ENCODE results near the gene FAM184B.

The FAM184B gene

DNA sequence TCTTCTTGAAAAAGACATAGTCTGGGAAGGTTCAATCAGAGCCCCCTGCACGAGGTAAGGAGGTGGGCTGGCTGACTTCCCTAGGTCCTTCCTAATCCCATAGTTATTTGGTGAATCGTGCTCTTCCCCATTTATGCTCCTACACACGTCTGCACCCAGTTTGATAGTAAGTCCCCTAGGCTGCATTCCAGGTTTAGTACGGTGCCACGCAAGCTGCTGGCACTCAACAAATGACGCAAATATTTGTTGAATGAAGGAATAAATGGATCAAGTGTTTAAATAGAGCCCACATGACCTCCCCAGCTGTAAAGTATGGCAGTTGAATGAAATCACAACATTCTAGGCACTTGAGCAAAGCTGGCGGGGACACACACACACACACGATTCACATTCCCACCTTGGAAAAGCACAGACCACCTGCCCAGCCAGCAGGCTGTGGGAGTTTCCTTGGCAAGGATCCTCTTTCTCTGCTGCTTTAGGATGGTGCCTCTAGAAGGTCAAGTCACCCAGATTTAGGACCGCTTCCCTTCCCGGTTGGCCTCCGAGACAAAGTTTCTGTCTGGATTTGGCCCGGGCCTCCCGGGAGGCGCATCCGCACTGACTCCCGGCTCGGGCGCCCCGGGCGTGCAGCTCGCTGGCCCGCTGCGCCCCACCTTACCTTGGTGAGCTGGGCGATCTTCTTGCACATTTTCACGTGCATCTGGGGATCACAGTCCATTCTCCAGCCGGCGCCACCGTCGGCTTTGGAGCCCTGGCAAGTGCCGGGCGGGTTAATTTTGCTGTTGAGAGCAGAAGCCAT, 721 bp downstream of the FAM184B start:
- no peaks in the 10 kb centered on the region for H3K4me1 ChIP-seq (ENCODE audit: insufficient read depth, low read length, poor library complexity, severe bottlenecking)
- TF ChIP-seq, protein P1, sequence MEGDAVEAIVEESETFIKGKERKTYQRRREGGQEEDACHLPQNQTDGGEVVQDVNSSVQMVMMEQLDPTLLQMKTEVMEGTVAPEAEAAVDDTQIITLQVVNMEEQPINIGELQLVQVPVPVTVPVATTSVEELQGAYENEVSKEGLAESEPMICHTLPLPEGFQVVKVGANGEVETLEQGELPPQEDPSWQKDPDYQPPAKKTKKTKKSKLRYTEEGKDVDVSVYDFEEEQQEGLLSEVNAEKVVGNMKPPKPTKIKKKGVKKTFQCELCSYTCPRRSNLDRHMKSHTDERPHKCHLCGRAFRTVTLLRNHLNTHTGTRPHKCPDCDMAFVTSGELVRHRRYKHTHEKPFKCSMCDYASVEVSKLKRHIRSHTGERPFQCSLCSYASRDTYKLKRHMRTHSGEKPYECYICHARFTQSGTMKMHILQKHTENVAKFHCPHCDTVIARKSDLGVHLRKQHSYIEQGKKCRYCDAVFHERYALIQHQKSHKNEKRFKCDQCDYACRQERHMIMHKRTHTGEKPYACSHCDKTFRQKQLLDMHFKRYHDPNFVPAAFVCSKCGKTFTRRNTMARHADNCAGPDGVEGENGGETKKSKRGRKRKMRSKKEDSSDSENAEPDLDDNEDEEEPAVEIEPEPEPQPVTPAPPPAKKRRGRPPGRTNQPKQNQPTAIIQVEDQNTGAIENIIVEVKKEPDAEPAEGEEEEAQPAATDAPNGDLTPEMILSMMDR (conservative IDR thresholded peaks at IDR 0.05; ENCODE audit: low read length) = no peak
- TF ChIP-seq EZH2phosphoT487 (IDR thresholded peaks at IDR 0.05; ENCODE audit: borderline replicate concordance) = no peak
- no peak overlapping the region for H3K9ac ChIP-seq (ENCODE audit: low read depth, low read length, poor library complexity, severe bottlenecking)
- no peaks in the 10 kb centered on the region for H3K9me3 ChIP-seq (ENCODE audit: insufficient read depth, low read depth, low read length)
- H4K20me1 ChIP-seq (ENCODE audit: insufficient read depth, low read length, poor library complexity, severe bottlenecking) = no peaks in the 10 kb centered on the region
- no peaks in the 10 kb centered on the region for H3K36me3 ChIP-seq (ENCODE audit: insufficient read depth, low read length)
- no peaks in the 10 kb centered on the region for H3K9me2 ChIP-seq (replicated peaks; ENCODE audit: low read depth, low read length)
- no peak overlapping the region for H3K4me2 ChIP-seq (ENCODE audit: low read depth, low read length, poor library complexity, severe bottlenecking)
- H2AFZ ChIP-seq (ENCODE audit: low read length) = no peak overlapping the region
- no peak overlapping the region for H3K4me3 ChIP-seq (ENCODE audit: low read length, poor library complexity, severe bottlenecking)
- no peaks in the 10 kb centered on the region for H3K79me2 ChIP-seq (ENCODE audit: insufficient read depth, low read length)
- H3F3A ChIP-seq (ENCODE audit: low read depth) = no peaks in the 10 kb centered on the region
- no peaks in the 10 kb centered on the region for H3K27me3 ChIP-seq (ENCODE audit: insufficient read depth, low read length, poor library complexity, severe bottlenecking)

DNA sequence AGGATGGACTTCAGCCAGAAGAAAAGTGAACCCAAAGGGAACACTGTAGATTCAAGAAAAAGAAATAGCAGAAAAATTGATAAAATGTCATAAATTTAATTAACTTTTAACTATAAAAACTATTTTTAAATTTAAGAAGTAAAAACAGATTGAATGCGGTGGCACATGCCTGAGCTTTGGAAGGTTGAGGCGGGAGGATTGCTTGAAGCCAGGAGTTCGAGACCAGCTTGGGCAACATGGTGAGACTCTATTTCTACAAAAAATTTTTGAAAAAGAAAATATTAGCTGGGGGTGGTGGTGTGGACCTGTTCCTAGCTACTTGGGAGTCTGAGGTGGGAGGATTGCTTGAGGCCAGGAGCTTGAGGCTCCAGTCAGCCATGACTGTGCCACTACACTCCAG, 3.0 kb downstream of the FAM184B start:
- TF ChIP-seq EZH2phosphoT487 (IDR thresholded peaks at IDR 0.05; ENCODE audit: borderline replicate concordance) = no peak
- TF ChIP-seq, protein P1 (conservative IDR thresholded peaks at IDR 0.05; ENCODE audit: low read length) = no peak
- no peak overlapping the region for H2AFZ ChIP-seq (ENCODE audit: low read length)
- H3K9ac ChIP-seq (ENCODE audit: low read depth, low read length, poor library complexity, severe bottlenecking) = no peak overlapping the region
- H3K36me3 ChIP-seq (ENCODE audit: insufficient read depth, low read length) = no peaks in the 10 kb centered on the region
- H3K79me2 ChIP-seq (ENCODE audit: insufficient read depth, low read length) = no peaks in the 10 kb centered on the region
- H3K4me1 ChIP-seq (ENCODE audit: insufficient read depth, low read length, poor library complexity, severe bottlenecking) = no peaks in the 10 kb centered on the region
- no peak overlapping the region for H3K4me3 ChIP-seq (ENCODE audit: low read length, poor library complexity, severe bottlenecking)
- no peaks in the 10 kb centered on the region for H3K9me2 ChIP-seq (replicated peaks; ENCODE audit: low read depth, low read length)
- H3K9me3 ChIP-seq (ENCODE audit: insufficient read depth, low read depth, low read length) = no peaks in the 10 kb centered on the region
- H4K20me1 ChIP-seq (ENCODE audit: insufficient read depth, low read length, poor library complexity, severe bottlenecking) = no peaks in the 10 kb centered on the region
- H3K27me3 ChIP-seq (ENCODE audit: insufficient read depth, low read length, poor library complexity, severe bottlenecking) = no peaks in the 10 kb centered on the region
- H3K4me2 ChIP-seq (ENCODE audit: low read depth, low read length, poor library complexity, severe bottlenecking) = no peak overlapping the region
- no peaks in the 10 kb centered on the region for H3F3A ChIP-seq (ENCODE audit: low read depth)

DNA sequence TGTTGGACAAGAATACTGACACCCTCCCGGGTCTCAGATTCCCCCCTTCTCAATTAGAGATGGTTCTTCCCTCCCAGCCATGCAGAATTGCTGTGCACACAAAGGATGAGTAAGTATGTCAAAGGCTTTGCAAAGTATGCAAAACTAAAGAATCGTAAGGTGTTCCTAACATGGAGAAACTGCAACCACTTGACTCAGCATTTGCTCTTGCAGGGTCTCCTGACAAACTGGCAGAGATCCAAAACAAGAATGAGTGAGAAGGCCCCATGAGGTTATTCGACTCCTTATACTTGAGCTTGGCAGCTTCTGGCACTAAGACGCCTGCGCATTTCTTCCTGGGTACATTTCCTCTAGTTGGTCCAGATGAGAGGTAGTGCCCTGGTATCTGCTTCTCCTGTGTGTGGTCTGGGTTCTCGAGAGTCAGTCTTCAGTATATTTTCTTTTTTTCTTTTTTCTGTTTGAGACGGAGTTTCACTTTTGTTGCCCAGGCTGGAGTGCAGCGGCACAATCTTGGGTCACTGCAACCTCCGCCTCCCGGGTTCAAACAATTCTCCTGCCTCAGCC, 8.2 kb downstream of the FAM184B start:
- Histone ChIP-seq H3K27me3 (ENCODE audit: insufficient read depth, low read length, poor library complexity, severe bottlenecking) (no peaks in the 10 kb centered on the region), H3K4me2 (ENCODE audit: low read depth, low read length, poor library complexity, severe bottlenecking) (no peak overlapping the region), H3K9ac (ENCODE audit: low read depth, low read length, poor library complexity, severe bottlenecking) (no peak overlapping the region), H4K20me1 (ENCODE audit: insufficient read depth, low read length, poor library complexity, severe bottlenecking) (no peaks in the 10 kb centered on the region), H3F3A (ENCODE audit: low read depth) (no peaks in the 10 kb centered on the region), H3K79me2 (ENCODE audit: insufficient read depth, low read length) (no peaks in the 10 kb centered on the region), H3K36me3 (ENCODE audit: insufficient read depth, low read length) (no peaks in the 10 kb centered on the region), H3K4me1 (ENCODE audit: insufficient read depth, low read length, poor library complexity, severe bottlenecking) (no peaks in the 10 kb centered on the region), H3K4me3 (ENCODE audit: low read length, poor library complexity, severe bottlenecking) (no peak overlapping the region), H3K9me3 (ENCODE audit: insufficient read depth, low read depth, low read length) (no peaks in the 10 kb centered on the region), H3K9me2 (replicated peaks; ENCODE audit: low read depth, low read length) (no peaks in the 10 kb centered on the region), H2AFZ (ENCODE audit: low read length) (no peak overlapping the region)
- no peak for TF ChIP-seq EZH2phosphoT487 (IDR thresholded peaks at IDR 0.05; ENCODE audit: borderline replicate concordance)
- TF ChIP-seq, protein P1 (conservative IDR thresholded peaks at IDR 0.05; ENCODE audit: low read length) = no peak
